ENCODE data around the gene PCDHGB7.
"Not testable (repeated sequence)": the region's sequence is repeated elsewhere in the genome, so short reads cannot be mapped to it uniquely, and the experiment has no call there.

PCDHGB7 gene

DNA sequence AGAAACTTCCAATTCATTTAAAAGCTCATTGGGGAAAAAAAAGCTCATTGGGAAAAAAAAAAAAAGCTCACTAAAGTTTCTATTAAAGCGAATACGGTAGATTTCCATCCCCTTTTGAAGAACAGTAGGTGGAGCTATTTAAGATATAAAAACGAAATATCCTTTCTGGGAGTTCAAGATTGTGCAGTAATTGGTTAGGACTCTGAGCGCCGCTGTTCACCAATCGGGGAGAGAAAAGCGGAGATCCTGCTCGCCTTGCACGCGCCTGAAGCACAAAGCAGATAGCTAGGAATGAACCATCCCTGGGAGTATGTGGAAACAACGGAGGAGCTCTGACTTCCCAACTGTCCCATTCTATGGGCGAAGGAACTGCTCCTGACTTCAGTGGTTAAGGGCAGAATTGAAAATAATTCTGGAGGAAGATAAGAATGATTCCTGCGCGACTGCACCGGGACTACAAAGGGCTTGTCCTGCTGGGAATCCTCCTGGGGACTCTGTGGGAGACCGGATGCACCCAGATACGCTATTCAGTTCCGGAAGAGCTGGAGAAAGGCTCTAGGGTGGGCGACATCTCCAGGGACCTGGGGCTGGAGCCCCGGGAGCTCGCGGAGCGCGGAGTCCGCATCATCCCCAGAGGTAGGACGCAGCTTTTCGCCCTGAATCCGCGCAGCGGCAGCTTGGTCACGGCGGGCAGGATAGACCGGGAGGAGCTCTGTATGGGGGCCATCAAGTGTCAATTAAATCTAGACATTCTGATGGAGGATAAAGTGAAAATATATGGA lies 13.0 kb downstream of the PCDHGB7 start, which contains the start of gene PCDHGA12:
Gene PCDHGA12, plus strand, starts transcription at position 176 of the 782 bp plus-strand sequence. Its CDS starts 253 bp downstream, at position 429.
- no peak for DNase-seq

- no peak for DNase-seq
Measured at GRCh38 chr5:141431286-141431685, 13.8 kb downstream of the PCDHGB7 start.

- not testable (repeated sequence) for DNase-seq
Measured at GRCh38 chr5:141432308-141432707, 14.8 kb downstream of the PCDHGB7 start.

DNA sequence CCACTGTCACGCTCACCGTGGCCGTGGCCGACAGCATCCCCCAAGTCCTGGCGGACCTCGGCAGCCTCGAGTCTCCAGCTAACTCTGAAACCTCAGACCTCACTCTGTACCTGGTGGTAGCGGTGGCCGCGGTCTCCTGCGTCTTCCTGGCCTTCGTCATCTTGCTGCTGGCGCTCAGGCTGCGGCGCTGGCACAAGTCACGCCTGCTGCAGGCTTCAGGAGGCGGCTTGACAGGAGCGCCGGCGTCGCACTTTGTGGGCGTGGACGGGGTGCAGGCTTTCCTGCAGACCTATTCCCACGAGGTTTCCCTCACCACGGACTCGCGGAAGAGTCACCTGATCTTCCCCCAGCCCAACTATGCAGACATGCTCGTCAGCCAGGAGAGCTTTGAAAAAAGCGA lies 15.2 kb downstream of the PCDHGB7 start:
- not testable (repeated sequence) for DNase-seq

- DNase-seq, result no peak
Measured at GRCh38 chr5:141434006-141434405, 16.5 kb downstream of the PCDHGB7 start.

DNA sequence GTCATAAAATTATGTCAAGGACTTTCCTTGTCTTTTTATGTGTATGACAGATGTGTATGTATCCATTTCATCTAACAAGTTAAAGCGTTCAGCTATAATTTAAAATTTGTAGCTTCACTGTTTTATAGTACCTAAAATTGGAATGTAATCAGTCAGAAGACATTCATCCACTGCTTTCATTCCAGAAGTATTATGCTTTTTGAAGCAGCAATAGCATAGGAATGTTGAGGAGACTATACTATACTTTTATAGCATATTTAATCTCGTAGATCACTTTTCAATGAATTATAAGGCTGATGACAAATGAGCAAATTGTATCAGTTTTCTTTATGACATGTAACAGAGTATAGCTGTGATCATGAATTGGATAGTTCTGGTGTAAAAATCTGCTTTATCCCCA lies 19.7 kb downstream of the PCDHGB7 start:
- DNase-seq, result no peak

GRCh38 chr5:141439411-141440141 lies 22.1 kb downstream of the PCDHGB7 start:
- DNase-seq, result no peak

DNA sequence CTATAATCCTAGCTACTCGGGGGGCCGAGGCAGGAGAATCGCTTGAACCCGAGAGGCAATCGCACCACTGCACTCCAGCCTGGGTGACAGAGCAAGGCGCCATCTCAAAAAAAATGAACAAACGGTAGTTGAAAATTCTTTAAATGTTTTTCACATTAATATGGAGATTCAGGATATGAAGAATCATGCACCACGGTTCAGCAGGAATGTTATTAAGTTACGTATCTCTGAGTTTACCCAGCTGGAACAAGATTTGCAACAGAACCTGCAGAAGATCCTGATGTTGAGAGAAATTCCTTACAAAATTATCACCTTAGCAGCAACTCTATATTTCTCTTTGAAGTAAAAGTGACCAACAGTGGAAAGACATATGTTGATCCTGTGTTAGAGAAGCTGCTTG lies 22.9 kb downstream of the PCDHGB7 start:
- DNase-seq, result no peak

- DNase-seq, result no peak
Measured at GRCh38 chr5:141441571-141442170, 24.2 kb downstream of the PCDHGB7 start.

- no peak for DNase-seq
Measured at GRCh38 chr5:141465351-141465750, 47.9 kb downstream of the PCDHGB7 start.

Measured in DMS 273 treated with DMSO at 0.1 percent for 48 hours (cell line).